ENCODE measurements around the gene RPGRIP1L.

DNA sequence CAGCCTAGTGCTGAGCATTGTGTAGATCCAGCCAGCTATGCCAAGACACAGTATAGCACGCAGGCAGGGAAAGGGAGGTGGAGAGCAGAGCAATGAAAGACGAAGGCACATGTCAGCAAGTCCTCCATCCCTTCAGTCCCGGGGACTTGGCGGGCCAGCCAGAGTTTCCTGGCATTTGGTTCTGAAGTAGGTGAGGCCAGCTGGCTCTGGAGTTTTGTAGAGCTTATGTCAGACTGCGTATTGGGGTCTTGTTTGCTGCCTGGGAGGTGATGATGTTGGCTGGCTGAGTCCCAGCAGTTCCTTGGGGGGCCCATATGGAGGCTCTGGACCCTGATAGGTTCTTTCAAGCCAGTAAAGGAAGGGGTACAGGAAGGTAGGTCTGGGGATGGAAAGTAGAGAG, 144.9 kb downstream of the RPGRIP1L start:
- TF ChIP-seq CTCF (IDR thresholded peaks at IDR 0.05) (no peak), SIN3A (IDR thresholded peaks at IDR 0.05; ENCODE audit: borderline replicate concordance, insufficient read depth, low read depth, low read length) (no peak)
